ENCODE data around the gene CLASRP. TPM values are rescaled to one million over a fixed set of nuclear protein-coding genes. Genes with fewer than 3 reads are reported as not detected.

Gene CLASRP
- total RNA-seq, 2 experiments from 2014 or later = 142 to 166 TPM

GRCh38 chr19:45068041-45068440 lies 29.2 kb downstream of the CLASRP start:
- no peak for TF ChIP-seq CTCF (conservative IDR thresholded peaks at IDR 0.05; ENCODE audit: low read length)
- TF ChIP-seq EZH2phosphoT487 (IDR thresholded peaks at IDR 0.05; ENCODE audit: borderline replicate concordance, low read depth, low read length) = no peak
- no peaks in the 10 kb centered on the region; the same call in 1 of the 2 replicates for H4K20me1 ChIP-seq (ENCODE audit: insufficient read depth, low read length)
- H2AFZ ChIP-seq (ENCODE audit: low read length) = no peak overlapping the region
- peaks cover 95% of the 10 kb centered on the region for H3K36me3 ChIP-seq (ENCODE audit: insufficient read depth, low read length)
- DNase-seq (ENCODE audit: low spot score) = no peak
- no peak overlapping the region for H3K27ac ChIP-seq (ENCODE audit: low read depth, low read length, poor library complexity, severe bottlenecking)
- H3K4me3 ChIP-seq (ENCODE audit: low read depth, low read length, poor library complexity, severe bottlenecking) = no peak overlapping the region
- peaks cover 31% of the 10 kb centered on the region for H3K4me1 ChIP-seq (ENCODE audit: insufficient read depth, low read length, poor library complexity, severe bottlenecking)
- no peaks in the 10 kb centered on the region for H3K9me2 ChIP-seq (ENCODE audit: insufficient read depth, low read length)
- H3K79me2 ChIP-seq (ENCODE audit: insufficient read depth, low read depth, low read length) = peaks cover 8% of the 10 kb centered on the region
- POLR2A ChIA-PET = interaction anchor here (0.6 kb wide), 1 partner anchor 574 kb away, joined by 3 read pairs; no protein-coding TSS in a partner anchor
- no TSS peak for BruUV-seq (replicated peaks)
- no peak overlapping the region for H3K4me2 ChIP-seq (ENCODE audit: low read length)
- intact Hi-C loops (cut with micrococcal nuclease; ENCODE audit: unreplicated experiment) = no loop called here
- CTCF ChIA-PET (ENCODE audit: unreplicated experiment) = no interaction called here
- no peaks in the 10 kb centered on the region for H3K9me3 ChIP-seq (ENCODE audit: low read length)

- H3K27ac ChIP-seq (ENCODE audit: low read depth, low read length, poor library complexity, severe bottlenecking) = peak overlapping the region; percentile 9
- POLR2A ChIA-PET = no interaction called here
- H4K20me1 ChIP-seq (ENCODE audit: insufficient read depth, low read length) = no peaks in the 10 kb centered on the region; the same call in 1 of the 2 replicates
- H3K4me3 ChIP-seq (ENCODE audit: low read depth, low read length, poor library complexity, severe bottlenecking) = no peak overlapping the region
- H3K9me2 ChIP-seq (ENCODE audit: insufficient read depth, low read length) = no peaks in the 10 kb centered on the region
- intact Hi-C loops (cut with micrococcal nuclease; ENCODE audit: unreplicated experiment) = no loop called here
- no peak overlapping the region for H3K4me2 ChIP-seq (ENCODE audit: low read length)
- H2AFZ ChIP-seq (ENCODE audit: low read length) = no peak overlapping the region
- no TSS peak for BruUV-seq (replicated peaks)
- peaks cover 39% of the 10 kb centered on the region for H3K4me1 ChIP-seq (ENCODE audit: insufficient read depth, low read length, poor library complexity, severe bottlenecking)
- H3K36me3 ChIP-seq (ENCODE audit: insufficient read depth, low read length) = peaks cover 95% of the 10 kb centered on the region
- CTCF ChIA-PET (ENCODE audit: unreplicated experiment) = no interaction called here
- TF ChIP-seq CTCF (conservative IDR thresholded peaks at IDR 0.05; ENCODE audit: low read length) = no peak
- TF ChIP-seq EZH2phosphoT487 (IDR thresholded peaks at IDR 0.05; ENCODE audit: borderline replicate concordance, low read depth, low read length) = no peak
- no peak for DNase-seq (ENCODE audit: low spot score)
- no peaks in the 10 kb centered on the region for H3K9me3 ChIP-seq (ENCODE audit: low read length)
- peaks cover 19% of the 10 kb centered on the region for H3K79me2 ChIP-seq (ENCODE audit: insufficient read depth, low read depth, low read length)
These were observed 30.2 kb downstream of the CLASRP start for GRCh38 chr19:45069056-45069455.

- no peak for DNase-seq (ENCODE audit: low spot score)
- H3K9me2 ChIP-seq (ENCODE audit: insufficient read depth, low read length) = no peaks in the 10 kb centered on the region
- H3K36me3 ChIP-seq (ENCODE audit: insufficient read depth, low read length) = peaks cover 95% of the 10 kb centered on the region
- BruUV-seq (replicated peaks) = no TSS peak
- peaks cover 3% of the 10 kb centered on the region; the same call in 1 of the 2 replicates for H4K20me1 ChIP-seq (ENCODE audit: insufficient read depth, low read length)
- no peaks in the 10 kb centered on the region for H3K9me3 ChIP-seq (ENCODE audit: low read length)
- H3K27ac ChIP-seq (ENCODE audit: low read depth, low read length, poor library complexity, severe bottlenecking) = peak overlapping the region; percentile 88
- ChIA-PET POLR2A (no interaction called here), CTCF (ENCODE audit: unreplicated experiment) (no interaction called here)
- TF ChIP-seq CTCF (conservative IDR thresholded peaks at IDR 0.05; ENCODE audit: low read length) (no peak), EZH2phosphoT487 (IDR thresholded peaks at IDR 0.05; ENCODE audit: borderline replicate concordance, low read depth, low read length) (no peak)
- no peak overlapping the region for H2AFZ ChIP-seq (ENCODE audit: low read length)
- H3K4me1 ChIP-seq (ENCODE audit: insufficient read depth, low read length, poor library complexity, severe bottlenecking) = peaks cover 47% of the 10 kb centered on the region
- peaks cover 30% of the 10 kb centered on the region for H3K79me2 ChIP-seq (ENCODE audit: insufficient read depth, low read depth, low read length)
- H3K4me3 ChIP-seq (ENCODE audit: low read depth, low read length, poor library complexity, severe bottlenecking) = no peak overlapping the region
- intact Hi-C loops (cut with micrococcal nuclease; ENCODE audit: unreplicated experiment) = no loop called here
- H3K4me2 ChIP-seq (ENCODE audit: low read length) = peak overlapping the region; percentile 100; the same call in 1 of the 2 replicates
These were observed 31.4 kb downstream of the CLASRP start for GRCh38 chr19:45070214-45070613.
